HCEC 1CT (cell line): ENCODE results near the gene LHX6.
A peak's percentile ranks its signal among the peaks of the same experiment; 100 is the strongest.

Source experiments
- DNase-seq: peaks from one replicate; pipeline ENCODE4 v3.0.0-alpha.2; 2017

Gene LHX6

GRCh38 chr9:122228568-122229484 lies at the start of gene LHX6:
Gene LHX6, minus strand, starts transcription at chr9:122228957. Its CDS starts 217 bp downstream, at chr9:122228740.
- peak; percentile 51 for DNase-seq

- no peak for DNase-seq
These were observed 48.6 kb upstream of the LHX6 start for GRCh38 chr9:122277285-122277897.

- DNase-seq: no peak
These were observed 47.3 kb upstream of the LHX6 start for GRCh38 chr9:122276096-122276495.

GRCh38 chr9:122274055-122274454 lies 45.3 kb upstream of the LHX6 start:
- DNase-seq: no peak

- DNase-seq: no peak
These were observed 39.5 kb upstream of the LHX6 start for GRCh38 chr9:122268041-122268814.

- peak; percentile 9 for DNase-seq
These were observed 36.6 kb upstream of the LHX6 start for GRCh38 chr9:122265149-122265915.

GRCh38 chr9:122264360-122265148 lies 35.8 kb upstream of the LHX6 start, which contains the start of the genes MRRF and RBM18:
Gene MRRF, plus strand, starts transcription at chr9:122264882. Its CDS starts 6,010 bp downstream, at chr9:122270892.
Gene RBM18, minus strand, starts transcription at chr9:122264840. Its CDS starts 3,348 bp downstream, at chr9:122261492.
- peak; percentile 89 for DNase-seq

- no peak for DNase-seq
These were observed 35.1 kb upstream of the LHX6 start for GRCh38 chr9:122263699-122264349.

GRCh38 chr9:122262073-122262472 lies 33.3 kb upstream of the LHX6 start:
- DNase-seq: no peak

- no peak for DNase-seq
These were observed 32.7 kb upstream of the LHX6 start for GRCh38 chr9:122261469-122261881.

GRCh38 chr9:122258886-122259415 lies 30.2 kb upstream of the LHX6 start:
- DNase-seq: no peak

- DNase-seq: no peak
These were observed 27.4 kb upstream of the LHX6 start for GRCh38 chr9:122256206-122256605.

GRCh38 chr9:122254761-122255160 lies 26.0 kb upstream of the LHX6 start:
- no peak for DNase-seq

- no peak for DNase-seq
These were observed 24.0 kb upstream of the LHX6 start for GRCh38 chr9:122252796-122253195.

- no peak for DNase-seq
These were observed 22.6 kb upstream of the LHX6 start for GRCh38 chr9:122251351-122251750.

GRCh38 chr9:122248448-122248865 lies 19.7 kb upstream of the LHX6 start:
- no peak for DNase-seq

GRCh38 chr9:122246666-122247065 lies 17.9 kb upstream of the LHX6 start:
- no peak for DNase-seq

GRCh38 chr9:122244349-122244748 lies 15.6 kb upstream of the LHX6 start:
- DNase-seq: no peak

GRCh38 chr9:122239722-122240121 lies 11.0 kb upstream of the LHX6 start:
- DNase-seq: no peak

- no peak for DNase-seq
These were observed 7.9 kb upstream of the LHX6 start for GRCh38 chr9:122236681-122237080.
